NT2/D1 (cell line): ENCODE results near the gene DZIP1.

Source experiments
- SUZ12 ChIP-seq: IDR thresholded peaks from 2 replicates; pipeline ENCODE4 v1.6.1; 2011; ENCODE audit not compliant: insufficient read length, insufficient read depth; ENCODE audit errors: extremely low read depth
- YY1 ChIP-seq: IDR thresholded peaks from 2 replicates; pipeline ENCODE4 v1.6.1; 2011; ENCODE audit not compliant: insufficient read length, insufficient read depth
- ZNF274 ChIP-seq: IDR thresholded peaks from 2 replicates; pipeline ENCODE4 v1.6.1; 2011; ENCODE audit warnings: mild to moderate bottlenecking, low read depth, low read length

GRCh38 chr13:95624020-95624419 is 20.5 kb downstream of the DZIP1 start:
- TF ChIP-seq SUZ12 (no peak), YY1 (no peak), ZNF274 (no peak)
